NCI-H1092 (cell line): ENCODE measurements around the gene ZNHIT1.

Experiments
- DNase-seq: peaks from one replicate; lab custom pipeline; 2025; lab: John Stamatoyannopoulos, UW

The ZNHIT1 gene

DNA sequence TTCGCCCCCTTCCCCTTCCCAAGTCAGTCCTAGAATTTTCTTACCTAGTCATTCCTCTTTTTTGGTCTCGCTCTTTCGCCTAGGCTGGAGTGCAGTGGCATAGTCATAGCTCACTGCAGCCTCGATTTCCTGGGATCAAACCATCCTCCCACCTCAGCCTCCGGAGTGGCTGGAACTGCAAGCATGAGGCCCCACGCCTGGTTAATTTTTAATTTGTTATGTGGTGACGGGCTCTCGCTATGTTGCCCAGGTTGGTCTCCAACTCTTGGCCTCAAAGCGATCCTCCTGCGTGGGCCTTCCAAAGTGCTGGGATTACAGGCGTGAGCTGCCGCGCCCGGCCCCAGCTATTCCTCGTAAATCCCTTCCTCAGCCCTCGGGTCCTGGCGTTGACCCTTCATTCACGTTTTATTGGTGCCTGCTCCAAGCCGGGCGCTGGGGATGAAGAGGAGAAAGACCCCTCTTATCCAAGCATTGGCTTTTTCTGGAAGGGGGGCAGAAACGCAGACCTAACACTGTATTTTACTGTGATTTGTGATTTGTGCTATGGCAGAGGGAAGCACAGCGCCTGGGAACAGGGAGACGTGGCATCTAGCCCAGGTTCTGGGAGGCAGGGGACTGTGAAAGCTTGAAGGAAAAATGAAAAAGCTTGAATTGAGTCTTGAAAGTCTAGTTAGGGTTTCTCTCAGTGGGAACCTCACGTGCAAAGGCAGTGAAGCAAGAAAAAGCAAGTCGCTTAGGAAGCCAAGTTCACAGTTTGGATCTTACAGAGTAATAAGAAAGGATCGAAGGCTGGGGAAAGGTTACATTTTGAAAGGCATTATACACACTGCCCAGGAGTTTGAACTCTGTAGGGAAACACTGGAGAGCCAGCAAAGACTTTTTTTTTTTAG is 516 bp downstream of the ZNHIT1 start:
- no peak for DNase-seq

DNA sequence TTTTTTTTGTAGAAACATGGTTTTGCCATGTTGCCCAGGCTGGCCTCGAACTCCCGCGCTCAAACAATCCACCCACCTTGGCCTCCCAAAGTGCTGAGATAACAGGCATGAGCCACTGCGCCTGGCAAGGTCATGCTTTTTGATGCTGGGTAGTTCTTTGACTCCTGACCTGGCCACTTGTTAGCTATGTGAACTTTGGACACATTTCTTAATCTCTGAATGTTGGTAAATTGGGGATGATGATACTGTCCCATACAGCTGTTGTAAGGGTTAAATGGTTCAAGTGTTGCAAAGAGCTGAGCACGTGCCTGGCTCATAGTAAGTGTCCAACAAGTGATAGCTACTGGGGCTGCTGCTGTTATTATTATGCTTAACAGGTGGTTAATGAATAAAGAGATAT is 2.3 kb downstream of the ZNHIT1 start:
- DNase-seq, result no peak

- DNase-seq, result no peak
These were observed 4.4 kb downstream of the ZNHIT1 start for GRCh38 chr7:101222275-101222830.

DNA sequence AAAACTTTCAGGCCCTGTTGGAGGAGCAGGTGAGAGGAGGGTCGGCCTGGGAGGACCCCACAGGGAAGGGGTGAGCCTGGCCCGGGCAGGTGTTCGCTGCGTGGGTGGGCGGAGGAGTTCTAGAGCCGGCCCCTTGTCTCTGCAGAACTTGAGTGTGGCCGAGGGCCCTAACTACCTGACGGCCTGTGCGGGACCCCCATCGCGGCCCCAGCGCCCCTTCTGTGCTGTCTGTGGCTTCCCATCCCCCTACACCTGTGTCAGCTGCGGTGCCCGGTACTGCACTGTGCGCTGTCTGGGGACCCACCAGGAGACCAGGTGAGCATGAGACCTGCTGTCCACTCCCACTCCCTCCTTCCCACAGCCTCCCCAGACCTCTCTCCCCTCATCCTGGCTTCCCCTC is 5.6 kb downstream of the ZNHIT1 start:
- DNase-seq, result no peak

- DNase-seq, result no peak
These were observed 7.7 kb downstream of the ZNHIT1 start for GRCh38 chr7:101225650-101226049.

DNA sequence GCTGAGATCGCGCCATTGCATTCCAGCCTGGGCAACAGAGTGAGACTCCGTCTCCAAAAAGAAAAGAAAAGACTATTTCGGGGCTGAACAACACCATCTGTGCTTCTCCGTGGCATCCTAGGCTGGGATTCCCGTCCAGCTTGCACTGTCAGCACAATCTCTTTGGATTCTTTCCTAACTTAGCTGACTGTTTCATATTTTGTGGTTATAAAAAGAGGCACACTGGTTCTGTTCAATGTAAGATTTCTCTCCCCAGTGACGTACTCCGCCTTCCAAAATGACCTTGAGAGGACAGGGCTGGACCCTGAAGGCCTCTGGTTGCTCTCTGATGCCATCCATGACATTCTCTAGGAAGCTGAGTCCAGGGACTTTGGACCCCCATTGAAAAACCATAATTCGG is 8.8 kb downstream of the ZNHIT1 start:
- no peak for DNase-seq

DNA sequence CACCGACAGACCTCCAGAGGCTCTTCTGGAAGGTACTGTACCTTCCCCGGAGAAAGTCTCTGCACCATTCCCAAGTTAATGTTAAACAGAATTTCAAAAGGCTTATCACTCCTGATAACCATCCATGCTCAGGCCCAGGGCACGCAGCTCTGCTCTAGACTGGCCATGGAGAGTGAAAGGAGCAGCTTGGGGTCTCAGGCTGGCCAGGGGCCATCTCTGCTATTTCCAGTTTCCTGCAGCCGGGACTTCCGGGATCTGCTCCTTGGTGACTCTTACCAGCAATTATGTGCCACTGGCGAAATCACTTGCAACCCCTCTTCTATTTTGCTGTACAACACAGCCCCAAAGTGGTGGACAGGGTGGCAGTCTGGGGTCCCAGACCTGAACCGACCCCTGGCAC is 13.7 kb downstream of the ZNHIT1 start:
- no peak for DNase-seq

GRCh38 chr7:101232141-101232850 is 14.3 kb downstream of the ZNHIT1 start:
- no peak for DNase-seq

DNA sequence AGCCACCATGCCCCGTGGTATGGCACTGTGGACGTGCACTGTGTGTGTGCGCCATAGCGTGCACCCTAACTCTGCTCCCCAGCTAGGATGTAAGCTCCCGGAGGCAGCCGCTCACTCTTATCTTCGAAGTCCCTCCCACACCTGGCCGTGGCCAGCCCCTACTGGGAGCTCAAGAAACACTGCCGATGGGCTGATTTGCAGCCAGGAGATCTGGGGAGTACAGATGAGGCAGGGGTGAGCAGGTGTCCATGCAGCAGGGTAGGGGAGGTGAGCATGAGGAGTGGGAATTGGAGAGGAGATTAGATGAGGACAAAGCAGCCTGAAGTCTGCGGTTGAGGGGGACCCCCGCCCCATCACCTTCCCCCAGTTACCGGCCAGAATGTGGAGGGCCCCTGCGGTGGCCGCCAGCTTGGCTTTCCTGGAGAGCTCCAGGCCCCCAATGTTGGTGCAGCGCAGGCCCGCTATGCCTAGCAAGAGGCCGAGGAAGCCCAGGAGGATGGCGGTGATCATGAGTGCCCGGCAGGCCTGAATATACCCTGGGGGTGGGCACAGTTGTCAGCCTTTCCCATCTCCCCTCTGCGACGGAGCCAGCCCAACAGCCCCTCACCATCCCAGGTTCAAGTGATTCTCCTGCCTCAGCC is 16.1 kb downstream of the ZNHIT1 start:
- DNase-seq, result no peak

- DNase-seq, result no peak
These were observed 16.7 kb downstream of the ZNHIT1 start for GRCh38 chr7:101234636-101235035.

DNA sequence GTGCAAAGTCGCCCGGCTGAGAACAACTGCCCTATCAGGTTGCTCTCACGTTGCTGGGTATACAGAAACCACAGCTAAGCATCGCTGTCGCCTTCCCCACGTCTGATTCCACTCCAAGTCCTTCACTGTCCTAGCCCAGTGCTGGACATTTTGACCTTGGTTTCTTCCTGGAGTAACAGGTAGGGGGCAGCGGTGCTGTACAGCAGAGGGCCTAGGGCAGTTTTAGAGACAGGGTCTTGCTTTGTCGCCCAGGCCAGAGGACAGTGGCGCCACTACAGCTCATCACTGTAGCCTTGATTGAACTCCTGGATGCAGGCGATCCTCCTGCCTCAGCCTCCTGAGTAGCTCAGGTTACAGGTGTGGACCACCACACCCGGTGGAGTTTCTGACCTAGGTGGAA is 17.1 kb downstream of the ZNHIT1 start:
- DNase-seq, result no peak

GRCh38 chr7:101235522-101235921 is 17.6 kb downstream of the ZNHIT1 start:
- DNase-seq, result no peak

DNA sequence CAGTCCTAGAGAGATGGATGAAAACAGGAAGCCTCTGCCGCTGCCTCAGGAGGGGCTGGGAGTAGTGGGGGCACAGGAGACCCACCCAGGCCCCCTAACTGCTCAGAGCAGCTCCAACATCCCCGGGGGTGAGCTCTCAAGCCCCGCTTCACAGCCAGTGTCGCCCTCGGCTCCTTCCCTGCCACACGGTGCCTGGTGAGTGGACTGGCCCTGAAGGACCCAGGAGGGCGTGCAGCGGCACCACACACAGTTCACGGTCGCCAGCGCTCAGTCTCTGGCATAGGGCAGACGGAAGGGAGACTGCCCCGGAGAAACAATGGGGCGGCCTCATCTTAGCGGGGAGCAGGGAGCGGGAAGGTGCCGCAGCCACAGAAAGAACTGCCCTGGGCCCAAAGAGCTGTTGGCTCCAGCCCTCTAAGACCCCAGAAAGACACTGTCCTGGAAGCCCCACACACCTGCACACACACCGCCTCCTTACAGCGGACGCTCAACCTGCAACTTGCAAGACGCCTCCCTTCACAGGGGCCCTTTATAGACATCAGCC is 18.4 kb downstream of the ZNHIT1 start:
- no peak for DNase-seq

- no peak for DNase-seq
These were observed 19.5 kb downstream of the ZNHIT1 start, which contains the start of gene CLDN15 for GRCh38 chr7:101237206-101238067. Gene CLDN15 (minus strand): TSS chr7:101237802. CDS start chr7:101237581, 221 bp downstream.

DNA sequence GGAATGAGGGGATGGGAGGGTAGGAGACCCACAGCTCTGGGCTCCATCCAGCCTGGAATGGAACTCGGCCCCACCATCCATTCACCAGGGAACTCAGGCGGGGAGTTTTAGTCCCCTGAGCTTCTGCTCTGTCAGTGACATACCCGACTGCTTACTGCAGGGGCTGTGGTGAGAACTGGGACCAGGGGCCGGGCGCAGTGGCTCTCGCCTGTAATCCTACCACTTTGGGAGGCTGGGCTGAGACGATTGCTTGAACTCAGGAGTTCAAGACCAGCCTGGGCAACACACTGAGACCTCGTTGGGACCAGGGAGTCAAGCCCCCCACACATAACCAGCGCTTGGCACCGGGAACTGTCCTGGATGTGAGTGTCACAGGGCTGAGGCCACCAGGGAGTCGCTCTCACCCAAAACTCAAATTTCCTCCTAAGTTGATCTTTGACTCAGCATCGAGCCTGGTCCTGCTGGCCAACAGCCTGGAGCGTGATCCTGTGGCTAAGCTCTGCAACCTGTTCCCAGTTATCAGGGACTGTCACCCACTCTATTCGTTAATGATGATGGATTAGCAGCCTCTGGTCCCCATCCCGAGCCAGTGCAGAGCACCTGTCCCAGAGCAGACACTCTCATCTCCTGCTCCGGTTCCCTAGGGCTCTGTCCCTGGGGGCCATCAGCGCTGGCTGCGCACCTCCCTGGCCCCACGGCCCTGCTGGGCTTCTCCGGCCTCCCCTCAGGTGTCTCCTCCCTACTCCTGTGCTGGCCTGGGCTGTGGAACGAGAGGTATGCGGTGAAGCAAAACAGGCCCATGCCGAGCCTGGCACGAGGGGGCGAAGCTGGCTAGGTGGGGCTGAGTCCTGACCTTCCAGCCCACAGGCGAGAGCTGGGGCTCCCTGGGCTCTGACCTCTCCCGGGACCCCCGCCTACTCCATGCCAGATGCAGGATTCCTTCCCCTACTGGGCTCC is 20.5 kb downstream of the ZNHIT1 start:
- DNase-seq, result no peak

- DNase-seq, result no peak
These were observed 21.4 kb downstream of the ZNHIT1 start for GRCh38 chr7:101239191-101239950.

- no peak for DNase-seq
These were observed 21.9 kb downstream of the ZNHIT1 start for GRCh38 chr7:101239951-101240220.

- no peak for DNase-seq
These were observed 22.5 kb downstream of the ZNHIT1 start for GRCh38 chr7:101240226-101241014.

DNA sequence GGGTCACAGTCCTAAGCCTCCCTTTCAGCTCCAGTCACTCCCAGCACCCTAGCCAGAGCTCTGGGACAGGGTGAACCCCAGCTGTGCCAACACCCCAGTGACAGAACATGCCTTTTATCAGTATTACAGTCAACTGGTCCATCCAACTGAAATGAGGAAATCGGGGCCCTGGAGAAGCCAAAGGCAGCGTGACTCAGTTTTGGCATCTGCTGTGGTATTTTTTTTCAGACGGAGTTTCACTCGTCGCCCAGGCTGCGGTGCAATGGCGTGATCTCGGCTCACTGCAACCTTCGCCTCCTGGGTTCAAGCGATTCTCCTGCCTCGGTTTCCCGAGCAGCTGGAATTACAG is 23.0 kb downstream of the ZNHIT1 start:
- no peak for DNase-seq
